Activated CD4-positive, alpha-beta T cell treated with anti-CD3 and anti-CD28 coated beads, Interleukin-2, Interleukin-4, amounts not matched to agents 100 ng/mL and 50 ng/mL, durations not matched to agents 16 hours and 8 hours (primary cell): ENCODE results near the gene AHDC1.

Source experiments
- DNase-seq: peaks from one replicate; pipeline ENCODE4 v3.0.0-alpha.2; 2020; ENCODE audit warnings: low spot score

AHDC1 gene

DNA sequence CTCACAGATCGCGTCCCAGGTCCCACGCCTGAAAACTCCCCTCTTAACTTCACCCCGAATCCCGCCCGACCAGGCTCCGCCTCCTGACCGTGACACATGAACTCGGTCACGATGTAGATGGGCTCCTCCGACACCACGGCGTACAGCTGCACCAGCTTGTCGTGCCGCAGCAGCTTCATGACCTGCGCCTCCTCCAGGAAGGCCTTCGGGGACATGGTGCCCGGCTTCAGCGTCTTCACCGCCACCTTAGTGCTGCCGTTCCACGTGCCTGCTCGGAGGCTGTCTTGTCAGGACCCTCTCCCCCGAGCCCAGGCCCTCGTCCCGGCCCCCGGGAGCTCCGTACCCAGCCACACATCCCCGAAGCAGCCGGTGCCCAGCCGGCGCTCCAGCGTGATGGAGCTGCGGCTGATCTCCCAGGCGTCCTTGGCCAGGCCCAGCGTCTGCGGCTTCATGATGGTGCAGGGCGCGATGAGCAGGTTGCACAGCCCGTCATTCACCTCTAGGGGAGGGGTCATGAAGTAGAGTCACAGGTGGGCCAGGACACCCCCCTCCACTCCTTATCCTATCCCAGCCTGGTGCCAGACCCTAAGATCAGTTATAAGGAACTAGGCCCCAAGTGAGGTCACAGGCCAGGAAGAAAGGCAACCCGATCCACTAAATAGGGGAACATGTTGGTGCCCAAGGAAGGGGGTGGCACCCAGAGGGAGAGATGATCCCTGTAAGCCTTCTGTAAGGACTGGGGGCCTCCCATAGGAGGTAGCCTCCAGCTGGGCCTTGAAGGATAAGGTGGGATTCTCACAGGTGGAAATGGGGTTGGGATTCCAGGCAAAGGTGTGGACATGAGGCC is 11.6 kb upstream of the AHDC1 start:
- DNase-seq = no peak

DNA sequence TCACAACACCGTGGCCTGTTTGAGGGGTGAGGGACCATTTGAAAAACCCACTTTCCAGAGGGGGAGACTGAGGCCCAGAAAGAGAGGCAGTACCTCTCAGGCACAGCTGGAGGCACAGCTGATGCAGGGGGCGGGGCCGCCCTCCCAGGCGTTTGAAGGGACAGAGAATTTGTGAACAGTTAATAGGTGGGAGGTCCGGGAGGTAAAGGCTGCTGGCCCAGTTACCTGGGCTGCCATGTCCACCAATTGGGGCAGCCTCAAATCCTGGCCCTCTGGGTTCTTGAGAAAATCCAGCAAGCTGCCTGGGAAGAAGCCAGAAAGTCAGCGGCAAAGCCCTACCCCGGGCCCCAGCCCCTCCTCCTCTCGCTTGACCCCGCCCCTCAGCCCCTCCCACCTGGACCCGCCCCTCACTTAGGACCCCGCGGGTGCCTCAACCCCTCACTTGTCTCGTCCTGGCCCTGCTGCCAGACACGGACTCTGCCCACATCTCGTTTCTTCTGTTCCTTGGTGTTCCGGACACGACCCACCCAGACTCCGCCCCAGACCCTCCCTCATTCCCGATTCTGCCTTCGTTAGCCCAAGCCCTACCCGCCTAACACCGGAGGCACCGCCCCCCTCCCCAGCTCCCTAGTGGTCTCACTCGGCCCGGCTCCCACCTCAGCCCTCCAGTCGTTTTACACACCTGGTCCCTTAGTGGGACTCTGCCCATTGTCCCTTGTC is 10.8 kb upstream of the AHDC1 start:
- no peak for DNase-seq

DNA sequence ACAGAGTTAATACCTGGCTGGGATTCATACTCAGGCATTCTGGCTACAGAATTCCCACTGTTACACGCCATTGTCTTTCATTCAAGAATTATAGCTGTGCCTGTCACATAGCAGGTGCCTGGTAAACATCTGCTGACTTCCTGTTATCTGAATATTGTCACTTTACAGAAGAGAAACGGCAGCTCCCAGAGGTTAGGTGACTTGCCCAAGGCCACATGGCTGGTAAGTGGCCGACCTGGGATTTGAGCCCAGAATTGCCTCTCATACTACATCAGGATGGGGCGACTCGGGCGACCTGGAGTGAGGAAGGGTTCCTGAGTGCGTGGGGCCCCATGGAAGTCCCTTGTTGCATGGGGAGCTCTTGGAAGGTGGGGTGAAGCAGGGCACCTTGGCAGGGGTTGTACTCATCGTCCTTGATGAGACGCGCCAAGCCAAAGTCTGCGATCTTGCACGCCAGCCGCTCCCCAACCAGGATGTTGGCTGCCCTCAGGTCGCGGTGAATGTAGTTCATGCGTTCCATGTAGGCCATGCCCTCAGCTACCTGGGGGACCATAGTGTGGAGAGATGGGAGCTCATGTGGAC is 10.2 kb upstream of the AHDC1 start:
- DNase-seq = no peak

DNA sequence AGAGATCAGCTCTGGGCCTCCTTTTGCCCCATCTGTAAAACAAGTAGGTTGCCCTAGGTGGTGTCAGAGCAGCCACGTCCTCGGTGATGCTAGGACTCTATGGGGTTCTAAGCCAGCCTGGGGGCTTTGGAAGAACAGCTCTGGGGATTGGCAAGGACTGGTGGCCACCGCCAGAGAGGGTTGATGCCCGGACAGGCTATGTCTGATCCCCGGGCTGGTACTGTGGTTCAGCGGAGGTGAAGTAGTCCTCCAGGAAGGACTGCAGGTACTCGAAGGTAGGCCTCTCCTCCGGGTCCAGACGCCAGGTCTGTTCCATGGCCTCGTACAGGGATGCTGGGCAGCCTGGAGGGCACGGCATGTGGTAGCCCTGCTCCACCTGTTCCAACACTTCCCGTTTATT is 8.8 kb upstream of the AHDC1 start:
- no peak for DNase-seq

DNA sequence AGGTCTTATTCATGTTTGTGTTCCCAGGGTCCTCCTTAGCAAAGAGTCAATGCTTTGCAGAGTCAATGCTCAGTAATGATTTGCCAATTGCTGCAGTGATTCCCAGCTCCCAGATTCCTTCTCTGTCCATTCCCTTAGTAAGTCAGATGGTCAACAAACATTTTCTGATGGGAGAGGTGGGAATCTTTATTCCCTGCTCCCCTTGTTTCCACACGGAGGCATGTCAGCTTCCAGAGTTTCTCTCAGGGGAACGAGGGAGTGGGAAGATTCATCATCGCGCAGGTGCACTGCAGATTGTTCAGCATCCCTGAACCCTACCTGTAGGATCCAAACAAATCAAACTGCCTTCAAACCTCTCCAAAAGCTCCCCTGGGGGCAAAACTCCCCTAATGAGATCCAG is 7.5 kb upstream of the AHDC1 start:
- no peak for DNase-seq

DNA sequence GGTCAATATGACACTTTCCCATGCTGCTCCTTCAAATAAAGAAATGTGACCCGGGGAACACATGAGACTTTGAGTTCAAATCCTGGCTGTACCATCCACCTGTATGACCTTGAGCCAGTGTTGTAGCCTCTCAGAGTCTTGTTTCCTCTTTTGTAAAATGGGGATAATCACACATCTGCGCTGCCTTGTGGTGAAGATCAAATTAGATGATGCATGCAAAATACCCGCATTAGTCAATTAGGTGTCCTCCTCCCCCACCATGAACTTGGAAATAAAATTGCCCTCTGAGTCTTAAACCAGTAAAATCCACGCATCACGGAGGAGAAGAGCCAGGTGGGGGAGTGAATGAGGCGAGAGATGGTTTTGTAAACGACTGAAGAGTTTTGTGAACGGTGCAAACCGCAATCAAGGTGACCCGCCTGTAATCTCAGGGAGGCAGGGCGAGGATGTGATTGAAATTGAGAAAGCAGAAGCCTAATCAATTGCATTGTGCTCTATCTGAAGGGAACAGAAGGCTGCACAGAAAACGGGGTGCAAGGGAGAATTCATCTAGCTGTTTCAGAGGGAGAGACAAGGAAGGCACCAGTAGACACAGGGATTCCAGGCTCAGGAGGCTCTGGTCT is 5.8 kb upstream of the AHDC1 start:
- DNase-seq = no peak

- DNase-seq = no peak
These were observed 5.2 kb upstream of the AHDC1 start for GRCh38 chr1:27609210-27609555.

GRCh38 chr1:27607239-27607804 is 3.4 kb upstream of the AHDC1 start:
- no peak for DNase-seq

DNA sequence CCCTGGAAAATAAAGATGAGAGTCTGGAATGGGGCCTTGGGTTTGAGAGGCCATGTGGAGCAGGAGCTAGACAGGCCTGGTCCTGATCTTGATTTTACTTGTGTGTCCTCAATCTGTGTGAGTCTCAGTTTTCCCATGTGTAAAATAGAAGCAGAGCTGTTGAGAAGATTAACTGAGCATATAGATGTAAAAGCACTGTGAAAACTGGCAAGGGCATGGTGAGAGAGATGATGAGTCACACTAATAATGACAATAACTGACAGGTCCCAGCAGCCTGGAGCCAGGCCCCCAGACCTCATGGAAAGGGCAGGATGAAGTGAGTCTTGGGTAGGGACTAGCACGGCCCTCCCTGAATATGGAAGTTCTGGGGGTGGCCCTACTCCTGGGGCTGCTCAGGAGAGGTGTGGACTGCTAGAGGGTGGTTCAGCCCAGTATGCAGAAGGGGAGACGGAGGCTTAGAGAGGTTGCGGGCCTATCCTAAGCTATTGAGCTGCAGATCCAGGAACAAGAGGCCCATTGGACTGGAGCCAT is 2.8 kb upstream of the AHDC1 start:
- no peak for DNase-seq

- DNase-seq = peak; percentile 72
These were observed 2.1 kb upstream of the AHDC1 start for GRCh38 chr1:27605796-27606707.

DNA sequence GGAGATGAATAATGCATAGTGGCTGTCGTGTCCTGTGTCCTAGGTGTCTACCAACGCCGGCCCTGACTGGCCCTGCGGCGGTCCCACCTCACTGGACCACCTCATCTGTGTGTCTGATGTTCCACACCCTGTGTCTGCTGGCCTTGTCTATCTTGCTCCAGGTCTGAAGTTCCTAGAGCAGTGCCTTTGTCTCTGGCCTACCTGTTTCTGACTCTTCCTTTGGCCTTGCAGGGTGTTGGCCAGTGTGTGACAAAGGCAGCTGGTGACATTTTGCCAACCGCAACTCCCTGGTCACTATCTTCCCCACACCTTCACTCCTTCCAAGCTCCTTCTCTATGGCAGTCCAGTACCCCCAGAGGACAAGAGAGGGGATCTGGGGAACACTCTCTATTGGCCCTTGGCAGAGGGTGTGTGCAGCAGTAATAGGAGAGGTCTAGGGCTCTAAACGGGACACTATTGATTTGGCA is 1.4 kb upstream of the AHDC1 start:
- no peak for DNase-seq

DNA sequence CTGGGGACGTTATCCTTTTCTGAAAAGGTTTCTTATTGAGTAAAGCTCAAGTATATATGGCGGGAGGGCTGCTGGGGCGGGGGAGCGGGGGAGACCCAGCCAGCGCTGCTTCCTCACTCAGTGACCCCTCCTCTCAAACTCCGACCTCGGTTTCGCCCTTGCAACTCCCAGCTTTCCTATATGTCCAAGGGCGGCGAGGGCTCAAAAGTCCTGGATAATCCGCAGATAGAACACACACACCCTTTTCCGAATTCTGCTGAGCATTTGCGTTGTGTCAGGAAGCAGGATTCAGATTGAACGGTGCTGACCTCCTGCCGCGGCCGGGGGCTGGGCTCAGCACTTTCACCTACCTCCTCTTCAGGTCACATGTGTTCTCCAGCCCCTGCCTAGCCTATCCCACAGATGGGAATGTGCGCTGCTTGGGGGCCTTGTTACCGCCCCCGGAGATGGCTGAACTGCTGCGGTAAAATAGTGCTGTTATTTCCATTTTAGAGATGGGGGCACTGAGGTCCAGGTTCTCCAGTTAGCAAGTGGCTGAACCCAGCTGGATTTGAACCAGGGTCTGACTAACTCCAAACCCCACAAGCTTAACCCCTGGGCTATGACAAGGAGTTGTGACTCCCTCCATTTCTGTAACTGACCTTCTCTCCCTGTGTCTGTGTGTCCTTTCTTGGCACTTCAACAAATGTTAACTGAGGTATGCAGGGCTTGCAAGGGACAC is 795 bp upstream of the AHDC1 start:
- no peak for DNase-seq

GRCh38 chr1:27603309-27603680 is 649 bp downstream of the AHDC1 start:
- no peak for DNase-seq

- no peak for DNase-seq
These were observed 1.3 kb downstream of the AHDC1 start for GRCh38 chr1:27602462-27603308.

- DNase-seq = no peak
These were observed 2.0 kb downstream of the AHDC1 start for GRCh38 chr1:27601771-27602461.

DNA sequence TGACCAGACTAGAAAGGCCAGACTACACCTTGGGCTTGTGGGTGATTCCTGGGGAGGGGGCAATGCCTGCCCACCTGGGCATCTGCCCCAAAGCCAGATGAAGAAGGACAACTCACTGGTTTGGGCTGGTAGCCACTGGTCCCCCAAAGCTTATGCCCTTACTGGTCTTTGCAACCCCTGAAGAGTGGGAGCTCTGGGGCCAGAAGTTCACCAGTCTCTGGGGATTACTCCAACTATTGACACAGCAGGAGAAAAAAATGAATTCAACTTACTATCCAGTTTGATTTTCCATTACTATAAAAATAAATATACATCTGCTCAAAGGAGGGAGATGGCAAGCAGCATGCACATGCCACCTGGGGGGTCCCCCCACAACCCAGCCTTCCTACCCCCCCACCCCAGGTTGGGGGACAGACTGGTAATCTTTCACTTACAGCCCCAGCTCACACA is 2.6 kb downstream of the AHDC1 start:
- no peak for DNase-seq

DNA sequence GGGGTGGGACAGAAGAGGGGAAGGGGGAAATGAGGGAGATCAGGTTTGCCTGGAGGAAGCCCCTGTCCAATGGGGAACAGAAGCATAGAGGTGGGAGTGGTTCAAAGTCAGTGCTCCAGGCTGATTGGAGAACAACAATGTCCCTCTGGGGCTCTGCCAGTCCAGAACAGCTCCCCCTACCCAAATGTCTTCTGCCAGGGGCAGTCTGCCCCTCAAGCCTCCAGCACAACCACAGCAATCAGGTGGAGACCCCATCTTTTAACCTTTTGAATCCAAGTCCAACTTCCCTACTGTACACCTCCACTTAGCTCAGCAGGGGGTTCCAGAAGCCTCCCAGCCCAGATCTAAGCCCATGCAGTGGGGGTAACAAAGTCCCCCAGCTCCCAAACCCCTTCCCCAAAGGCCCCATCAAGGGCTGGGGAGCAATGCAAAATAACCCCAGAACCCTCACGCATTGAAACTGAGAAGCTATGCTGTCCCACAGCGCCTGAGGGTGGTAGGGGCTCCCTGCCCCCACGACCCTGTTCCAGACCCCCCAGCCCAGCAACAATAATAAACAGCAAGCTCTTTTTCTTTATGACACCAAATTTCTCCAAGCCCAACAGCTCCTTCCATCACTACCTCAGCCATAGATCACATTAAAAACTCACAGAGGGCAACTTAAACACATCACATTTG is 3.3 kb downstream of the AHDC1 start:
- DNase-seq = no peak
